HG03565 (cell line): Measurements from ENCODE around the gene DNAJC4.
A peak's percentile ranks its signal among the peaks of the same experiment; 100 is the strongest.

Experiments used
- ATAC-seq: cut with Tn5 transposase; IDR thresholded peaks from one replicate; pipeline ENCODE4 v1.9.1; 2021; ENCODE audit warnings: mild to moderate bottlenecking, moderate library complexity; ENCODE audit not compliant: unreplicated experiment

DNAJC4 gene

GRCh38 chr11:64230171-64230984, at the start of gene DNAJC4:
Gene DNAJC4, plus strand, starts transcription at chr11:64230548. Its CDS starts 307 bp downstream, at chr11:64230855.
- peak; percentile 33 for ATAC-seq

GRCh38 chr11:64180891-64181290, 49.5 kb upstream of the DNAJC4 start:
- ATAC-seq, result no peak

GRCh38 chr11:64181506-64182411, 48.6 kb upstream of the DNAJC4 start:
- no peak for ATAC-seq

GRCh38 chr11:64183890-64184289, 46.5 kb upstream of the DNAJC4 start:
- ATAC-seq, result no peak

- no peak for ATAC-seq
These were observed 45.1 kb upstream of the DNAJC4 start for GRCh38 chr11:64185175-64185692.

- peak; percentile 80 for ATAC-seq
These were observed 44.5 kb upstream of the DNAJC4 start, which contains the start of gene STIP1 for GRCh38 chr11:64185693-64186491. Gene STIP1, plus strand, starts transcription at chr11:64186171. Its CDS starts 91 bp downstream, at chr11:64186262.

- no peak for ATAC-seq
These were observed 43.7 kb upstream of the DNAJC4 start for GRCh38 chr11:64186492-64187165.

- ATAC-seq, result no peak
These were observed 37.9 kb upstream of the DNAJC4 start for GRCh38 chr11:64192434-64192833.

GRCh38 chr11:64196626-64197025, 33.7 kb upstream of the DNAJC4 start:
- ATAC-seq, result no peak

- no peak for ATAC-seq
These were observed 31.8 kb upstream of the DNAJC4 start for GRCh38 chr11:64198511-64198910.

GRCh38 chr11:64201543-64201942, 28.8 kb upstream of the DNAJC4 start:
- ATAC-seq, result no peak

- no peak for ATAC-seq
These were observed 27.4 kb upstream of the DNAJC4 start for GRCh38 chr11:64202992-64203391.

- ATAC-seq, result no peak
These were observed 26.8 kb upstream of the DNAJC4 start for GRCh38 chr11:64203421-64204079.

GRCh38 chr11:64204080-64204440, 26.3 kb upstream of the DNAJC4 start:
- ATAC-seq, result no peak

GRCh38 chr11:64204464-64204989, 25.8 kb upstream of the DNAJC4 start:
- no peak for ATAC-seq

GRCh38 chr11:64206457-64207255, 23.7 kb upstream of the DNAJC4 start, which contains the start of gene FERMT3:
Gene FERMT3, plus strand, starts transcription at chr11:64206721. Its CDS starts 644 bp downstream, at chr11:64207365.
- no peak for ATAC-seq

- peak; percentile 42 for ATAC-seq
These were observed 22.9 kb upstream of the DNAJC4 start for GRCh38 chr11:64207256-64208085.
